Stimulated activated CD8-positive, alpha-beta memory T cell treated with anti-CD3 and anti-CD28 coated beads, Interleukin-12 subunit alpha, Interleukin-12 subunit beta, amount 100 ng/mL, for 4 hours (primary cell): ENCODE results near the gene CPSF4.

Experiments used
- DNase-seq: peaks from one replicate; pipeline ENCODE4 v3.0.0-alpha.2; 2020; ENCODE audit warnings: low read depth

Gene CPSF4

GRCh38 chr7:99448855-99449254 is 10.1 kb downstream of the CPSF4 start:
- no peak for DNase-seq

- no peak for DNase-seq
These were observed 10.6 kb downstream of the CPSF4 start for GRCh38 chr7:99449326-99449725.

- no peak for DNase-seq
These were observed 13.2 kb downstream of the CPSF4 start for GRCh38 chr7:99451936-99452335.

- no peak for DNase-seq
These were observed 13.8 kb downstream of the CPSF4 start for GRCh38 chr7:99452541-99452940.

GRCh38 chr7:99453105-99453504 is 14.4 kb downstream of the CPSF4 start:
- DNase-seq, result no peak

GRCh38 chr7:99455874-99456273 is 17.1 kb downstream of the CPSF4 start:
- DNase-seq, result no peak

- DNase-seq, result no peak
These were observed 17.5 kb downstream of the CPSF4 start for GRCh38 chr7:99456288-99456687.

- no peak for DNase-seq
These were observed 18.4 kb downstream of the CPSF4 start for GRCh38 chr7:99457050-99457649.

GRCh38 chr7:99457650-99458493 is 19.1 kb downstream of the CPSF4 start:
- no peak for DNase-seq

GRCh38 chr7:99459087-99459486 is 20.3 kb downstream of the CPSF4 start:
- no peak for DNase-seq

- DNase-seq, result no peak
These were observed 21.9 kb downstream of the CPSF4 start for GRCh38 chr7:99460651-99461050.

- DNase-seq, result no peak
These were observed 22.5 kb downstream of the CPSF4 start for GRCh38 chr7:99461221-99461620.

GRCh38 chr7:99465421-99465768 is 26.7 kb downstream of the CPSF4 start:
- no peak for DNase-seq

- DNase-seq, result no peak
These were observed 29.7 kb downstream of the CPSF4 start for GRCh38 chr7:99468336-99468918.

- no peak for DNase-seq
These were observed 30.8 kb downstream of the CPSF4 start for GRCh38 chr7:99469381-99470065.

- peak; percentile 96 for DNase-seq
These were observed 34.0 kb downstream of the CPSF4 start, which contains the start of gene ZNF789 for GRCh38 chr7:99472561-99473314. Gene ZNF789 (plus strand): TSS chr7:99472890. CDS start chr7:99476457, 3,567 bp downstream.

- no peak for DNase-seq
These were observed 34.5 kb downstream of the CPSF4 start for GRCh38 chr7:99473315-99473596.

- no peak for DNase-seq
These were observed 37.4 kb downstream of the CPSF4 start for GRCh38 chr7:99476107-99476506.

- no peak for DNase-seq
These were observed 40.0 kb downstream of the CPSF4 start for GRCh38 chr7:99478464-99479440.

GRCh38 chr7:99485094-99485493 is 46.4 kb downstream of the CPSF4 start:
- no peak for DNase-seq

GRCh38 chr7:99489235-99489634 is 50.5 kb downstream of the CPSF4 start:
- DNase-seq, result no peak
